WTC11 (cell line): ENCODE data around the gene AOAH. TPM values are rescaled to one million over a fixed set of nuclear protein-coding genes. Genes with fewer than 3 reads are reported as not detected.

ENCODE experiments used
- ATAC-seq: fragments of 200-7000 bp; cut with Tn5 transposase; 2 replicates; pipeline ENCODE4 v1.10.0; 2021; ENCODE audit warnings: mild to moderate bottlenecking, moderate library complexity
- CTCF ChIA-PET: fragments of 300-600 bp; sonication (Branson Sonifier 250); formaldehyde crosslinking; loops from one replicate; lab custom pipeline; 2021; ENCODE audit warnings: antibody characterized with exemption; lab: Charles Lee
- POLR2A ChIA-PET: fragments of 350-600 bp; sonication (Branson Sonifier 250); formaldehyde crosslinking; loops from one replicate; lab custom pipeline; 2021; ENCODE audit warnings: antibody characterized with exemption; lab: Charles Lee
- DNase-seq: peaks from one replicate; pipeline ENCODE4 v3.0.0; 2021; ENCODE audit warnings: low spot score
- H3K27ac Mint-ChIP-seq: 2 replicates; pipeline ENCODE4 v1.8.0; 2021; ENCODE audit warnings: mixed read lengths
- H3K27me3 Mint-ChIP-seq: 2 replicates; pipeline ENCODE4 v1.8.0; 2021; ENCODE audit warnings: low read depth, mild to moderate bottlenecking, moderate library complexity, mixed read lengths
- H3K36me3 Mint-ChIP-seq: 2 replicates; pipeline ENCODE4 v1.8.0; 2021; ENCODE audit warnings: mixed read lengths
- H3K4me1 Mint-ChIP-seq: 2 replicates; pipeline ENCODE4 v1.8.0; 2022; ENCODE audit warnings: mixed read lengths
- H3K4me3 Mint-ChIP-seq: 2 replicates; pipeline ENCODE4 v1.8.0; 2021; ENCODE audit warnings: mild to moderate bottlenecking, moderate library complexity, mixed read lengths
- H3K9me3 Mint-ChIP-seq: 2 replicates; pipeline ENCODE4 v1.8.0; 2021; ENCODE audit warnings: mixed read lengths
- E2F1 ChIP-seq: sonication (generic); formaldehyde crosslinking; IDR thresholded peaks from 2 replicates; pipeline ENCODE4 v1.8.0; 2022; ENCODE audit warnings: mild to moderate bottlenecking, missing genetic modification reagents
- ETV6 ChIP-seq: sonication (generic); formaldehyde crosslinking; IDR thresholded peaks from 2 replicates; pipeline ENCODE4 v1.8.1; 2022; ENCODE audit warnings: mild to moderate bottlenecking, missing genetic modification reagents
- FOXP1 ChIP-seq: sonication (generic); formaldehyde crosslinking; IDR thresholded peaks from 2 replicates; pipeline ENCODE4 v1.8.0; 2022; ENCODE audit warnings: missing genetic modification reagents, mild to moderate bottlenecking, moderate library complexity, borderline replicate concordance
- FOXP4 ChIP-seq: sonication (generic); formaldehyde crosslinking; IDR thresholded peaks from 2 replicates; pipeline ENCODE4 v1.8.0; 2022; ENCODE audit warnings: mild to moderate bottlenecking, missing genetic modification reagents
- GABPB1 ChIP-seq: sonication (generic); formaldehyde crosslinking; IDR thresholded peaks from 2 replicates; pipeline ENCODE4 v1.8.1; 2023; ENCODE audit warnings: mild to moderate bottlenecking, missing genetic modification reagents
- JAZF1 ChIP-seq: fragments of 250-450 bp; sonication (Bioruptor Pico); IDR thresholded peaks from 2 replicates; pipeline ENCODE4 v1.9.0; 2021; ENCODE audit warnings: moderate library complexity, mild to moderate bottlenecking, inconsistent platforms
- JUN ChIP-seq: sonication (generic); formaldehyde crosslinking; IDR thresholded peaks from 2 replicates; pipeline ENCODE4 v1.8.0; 2023; ENCODE audit warnings: mild to moderate bottlenecking, missing genetic modification reagents
- NR1H2 ChIP-seq: sonication (generic); formaldehyde crosslinking; IDR thresholded peaks from 2 replicates; pipeline ENCODE4 v1.9.0; 2021; ENCODE audit warnings: mild to moderate bottlenecking, moderate library complexity, missing genetic modification reagents
- NR3C1 ChIP-seq: sonication (generic); formaldehyde crosslinking; conservative IDR thresholded peaks from 2 replicates; pipeline ENCODE4 v1.8.1; 2023; ENCODE audit warnings: low read depth, mild to moderate bottlenecking, missing genetic modification reagents
- RELA ChIP-seq: sonication (generic); formaldehyde crosslinking; IDR thresholded peaks from 2 replicates; pipeline ENCODE4 v1.8.1; 2022; ENCODE audit warnings: missing genetic modification reagents, mild to moderate bottlenecking, borderline replicate concordance
- ZBTB21 ChIP-seq: sonication (generic); formaldehyde crosslinking; IDR thresholded peaks from 2 replicates; pipeline ENCODE4 v1.8.1; 2023; ENCODE audit warnings: mild to moderate bottlenecking, missing genetic modification reagents, borderline replicate concordance
- ZNF138 ChIP-seq: sonication (generic); formaldehyde crosslinking; conservative IDR thresholded peaks from 2 replicates; pipeline ENCODE4 v1.8.1; 2022; ENCODE audit warnings: mild to moderate bottlenecking, moderate library complexity, missing genetic modification reagents
- total RNA-seq: library from RNA; stranded (reverse); gene quantifications from 3 replicates; pipeline ENCODE4 v1.2.3, GENCODE V29; 2021
- TF ChIP-seq, protein P1 (sequence below): fragments of 250-450 bp; sonication (Bioruptor Pico); IDR thresholded peaks from 2 replicates; pipeline ENCODE4 v1.9.0; 2021; ENCODE audit warnings: moderate library complexity, mild to moderate bottlenecking, inconsistent platforms, borderline replicate concordance
- TF ChIP-seq, protein P2 (sequence below): sonication (generic); formaldehyde crosslinking; IDR thresholded peaks from 2 replicates; pipeline ENCODE4 v1.8.1; 2023; ENCODE audit warnings: mild to moderate bottlenecking, missing genetic modification reagents, moderate library complexity
- TF ChIP-seq, protein P3 (sequence below): sonication (generic); formaldehyde crosslinking; IDR thresholded peaks from 2 replicates; pipeline ENCODE4 v1.8.0; 2022; ENCODE audit warnings: mild to moderate bottlenecking, missing genetic modification reagents
- TF ChIP-seq, protein P4 (sequence below): sonication (generic); formaldehyde crosslinking; IDR thresholded peaks from 2 replicates; pipeline ENCODE4 v1.8.1; 2022; ENCODE audit warnings: low read depth, missing genetic modification reagents, borderline replicate concordance
- TF ChIP-seq, protein P5 (sequence below): sonication (generic); formaldehyde crosslinking; IDR thresholded peaks from 2 replicates; pipeline ENCODE4 v1.8.0; 2023; ENCODE audit warnings: missing genetic modification reagents, mild to moderate bottlenecking, borderline replicate concordance

Gene AOAH
- total RNA-seq, 1 experiment from 2014 or later = 0.31 TPM

GRCh38 chr7:36564489-36564888 lies 159.8 kb downstream of the AOAH start:
- H3K36me3 Mint-ChIP-seq = peaks cover 13% of the 10 kb centered on the region
- peaks cover 52% of the 10 kb centered on the region for H3K4me1 Mint-ChIP-seq
- peaks cover 23% of the 10 kb centered on the region for H3K9me3 Mint-ChIP-seq
- H3K4me3 Mint-ChIP-seq = no peak overlapping the region
- H3K27ac Mint-ChIP-seq = no peak overlapping the region
- TF ChIP-seq GABPB1 (CRISPR knock-in tag) (no peak), ZBTB21 (CRISPR knock-in tag) (no peak), ETV6 (CRISPR knock-in tag) (no peak), FOXP4 (CRISPR knock-in tag) (no peak), NR3C1 (CRISPR knock-in tag) (no peak)
- TF ChIP-seq, protein P1, sequence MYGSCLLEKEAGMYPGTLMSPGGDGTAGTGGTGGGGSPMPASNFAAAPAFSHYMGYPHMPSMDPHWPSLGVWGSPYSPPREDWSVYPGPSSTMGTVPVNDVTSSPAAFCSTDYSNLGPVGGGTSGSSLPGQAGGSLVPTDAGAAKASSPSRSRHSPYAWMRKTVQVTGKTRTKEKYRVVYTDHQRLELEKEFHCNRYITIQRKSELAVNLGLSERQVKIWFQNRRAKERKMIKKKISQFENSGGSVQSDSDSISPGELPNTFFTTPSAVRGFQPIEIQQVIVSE (CRISPR knock-in tag) = no peak
- no peaks in the 10 kb centered on the region for H3K27me3 Mint-ChIP-seq
- DNase-seq (no peak), ATAC-seq (no peak)
- ChIA-PET CTCF (interaction anchor here (1.0 kb wide), 1 partner anchor 123 kb away, joined by 3 read pairs; no protein-coding TSS in a partner anchor), POLR2A (no interaction called here)

DNA sequence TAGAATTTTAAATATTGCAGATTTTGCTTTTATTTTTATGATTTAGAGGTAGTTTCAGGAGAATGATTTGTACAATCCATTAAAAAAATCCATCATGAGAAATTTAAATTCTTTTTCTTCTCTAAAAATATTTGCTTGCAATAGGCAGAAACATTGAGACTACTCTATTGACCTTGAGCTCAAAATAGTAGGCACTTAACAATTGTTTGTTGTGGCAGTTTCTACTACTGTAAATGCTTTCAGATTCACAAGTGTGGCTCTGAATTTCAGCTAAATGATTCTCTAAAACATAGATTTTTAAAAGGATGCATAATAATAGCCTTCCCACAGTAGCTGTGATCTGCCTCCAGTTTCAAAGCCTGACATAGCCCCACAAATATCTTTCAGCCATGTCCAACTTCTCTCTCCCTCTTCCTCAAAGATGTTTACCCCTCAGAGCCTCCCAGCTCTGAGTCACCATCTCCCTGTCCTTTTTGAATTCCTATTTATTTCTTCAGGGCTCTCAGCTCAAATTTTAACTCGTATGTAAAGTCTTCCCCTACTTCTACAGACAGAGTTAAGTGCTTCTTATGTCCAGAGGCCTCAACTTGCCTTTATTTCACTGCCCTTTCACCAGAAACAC lies 160.5 kb downstream of the AOAH start:
- Mint-ChIP-seq H3K27me3 (no peaks in the 10 kb centered on the region), H3K9me3 (peaks cover 30% of the 10 kb centered on the region), H3K4me3 (no peak overlapping the region), H3K36me3 (peaks cover 20% of the 10 kb centered on the region), H3K27ac (0 out of 2 replicates have a peak overlapping the region, but pooled peaks have one; percentile 7), H3K4me1 (peaks cover 50% of the 10 kb centered on the region)
- no peak for DNase-seq
- no peak for ATAC-seq
- ChIA-PET CTCF (interaction anchor here (1.0 kb wide), 1 partner anchor 122 kb away, joined by 3 read pairs; no protein-coding TSS in a partner anchor), POLR2A (no interaction called here)
- TF ChIP-seq, protein P2, sequence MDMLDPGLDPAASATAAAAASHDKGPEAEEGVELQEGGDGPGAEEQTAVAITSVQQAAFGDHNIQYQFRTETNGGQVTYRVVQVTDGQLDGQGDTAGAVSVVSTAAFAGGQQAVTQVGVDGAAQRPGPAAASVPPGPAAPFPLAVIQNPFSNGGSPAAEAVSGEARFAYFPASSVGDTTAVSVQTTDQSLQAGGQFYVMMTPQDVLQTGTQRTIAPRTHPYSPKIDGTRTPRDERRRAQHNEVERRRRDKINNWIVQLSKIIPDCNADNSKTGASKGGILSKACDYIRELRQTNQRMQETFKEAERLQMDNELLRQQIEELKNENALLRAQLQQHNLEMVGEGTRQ (CRISPR knock-in tag) = no peak
- TF ChIP-seq FOXP1 (CRISPR knock-in tag) = no peak
- TF ChIP-seq JUN (CRISPR knock-in tag) = no peak
- no peak for TF ChIP-seq NR3C1 (CRISPR knock-in tag)
- TF ChIP-seq, protein P3, sequence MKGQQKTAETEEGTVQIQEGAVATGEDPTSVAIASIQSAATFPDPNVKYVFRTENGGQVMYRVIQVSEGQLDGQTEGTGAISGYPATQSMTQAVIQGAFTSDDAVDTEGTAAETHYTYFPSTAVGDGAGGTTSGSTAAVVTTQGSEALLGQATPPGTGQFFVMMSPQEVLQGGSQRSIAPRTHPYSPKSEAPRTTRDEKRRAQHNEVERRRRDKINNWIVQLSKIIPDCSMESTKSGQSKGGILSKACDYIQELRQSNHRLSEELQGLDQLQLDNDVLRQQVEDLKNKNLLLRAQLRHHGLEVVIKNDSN (CRISPR knock-in tag) = no peak
- TF ChIP-seq, protein P4, sequence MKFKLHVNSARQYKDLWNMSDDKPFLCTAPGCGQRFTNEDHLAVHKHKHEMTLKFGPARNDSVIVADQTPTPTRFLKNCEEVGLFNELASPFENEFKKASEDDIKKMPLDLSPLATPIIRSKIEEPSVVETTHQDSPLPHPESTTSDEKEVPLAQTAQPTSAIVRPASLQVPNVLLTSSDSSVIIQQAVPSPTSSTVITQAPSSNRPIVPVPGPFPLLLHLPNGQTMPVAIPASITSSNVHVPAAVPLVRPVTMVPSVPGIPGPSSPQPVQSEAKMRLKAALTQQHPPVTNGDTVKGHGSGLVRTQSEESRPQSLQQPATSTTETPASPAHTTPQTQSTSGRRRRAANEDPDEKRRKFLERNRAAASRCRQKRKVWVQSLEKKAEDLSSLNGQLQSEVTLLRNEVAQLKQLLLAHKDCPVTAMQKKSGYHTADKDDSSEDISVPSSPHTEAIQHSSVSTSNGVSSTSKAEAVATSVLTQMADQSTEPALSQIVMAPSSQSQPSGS = no peak
- no peak for TF ChIP-seq ZBTB21 (CRISPR knock-in tag)
- no peak for TF ChIP-seq ZNF138
- no peak for TF ChIP-seq JAZF1
- no peak for TF ChIP-seq RELA (CRISPR knock-in tag)
- TF ChIP-seq, protein P5, sequence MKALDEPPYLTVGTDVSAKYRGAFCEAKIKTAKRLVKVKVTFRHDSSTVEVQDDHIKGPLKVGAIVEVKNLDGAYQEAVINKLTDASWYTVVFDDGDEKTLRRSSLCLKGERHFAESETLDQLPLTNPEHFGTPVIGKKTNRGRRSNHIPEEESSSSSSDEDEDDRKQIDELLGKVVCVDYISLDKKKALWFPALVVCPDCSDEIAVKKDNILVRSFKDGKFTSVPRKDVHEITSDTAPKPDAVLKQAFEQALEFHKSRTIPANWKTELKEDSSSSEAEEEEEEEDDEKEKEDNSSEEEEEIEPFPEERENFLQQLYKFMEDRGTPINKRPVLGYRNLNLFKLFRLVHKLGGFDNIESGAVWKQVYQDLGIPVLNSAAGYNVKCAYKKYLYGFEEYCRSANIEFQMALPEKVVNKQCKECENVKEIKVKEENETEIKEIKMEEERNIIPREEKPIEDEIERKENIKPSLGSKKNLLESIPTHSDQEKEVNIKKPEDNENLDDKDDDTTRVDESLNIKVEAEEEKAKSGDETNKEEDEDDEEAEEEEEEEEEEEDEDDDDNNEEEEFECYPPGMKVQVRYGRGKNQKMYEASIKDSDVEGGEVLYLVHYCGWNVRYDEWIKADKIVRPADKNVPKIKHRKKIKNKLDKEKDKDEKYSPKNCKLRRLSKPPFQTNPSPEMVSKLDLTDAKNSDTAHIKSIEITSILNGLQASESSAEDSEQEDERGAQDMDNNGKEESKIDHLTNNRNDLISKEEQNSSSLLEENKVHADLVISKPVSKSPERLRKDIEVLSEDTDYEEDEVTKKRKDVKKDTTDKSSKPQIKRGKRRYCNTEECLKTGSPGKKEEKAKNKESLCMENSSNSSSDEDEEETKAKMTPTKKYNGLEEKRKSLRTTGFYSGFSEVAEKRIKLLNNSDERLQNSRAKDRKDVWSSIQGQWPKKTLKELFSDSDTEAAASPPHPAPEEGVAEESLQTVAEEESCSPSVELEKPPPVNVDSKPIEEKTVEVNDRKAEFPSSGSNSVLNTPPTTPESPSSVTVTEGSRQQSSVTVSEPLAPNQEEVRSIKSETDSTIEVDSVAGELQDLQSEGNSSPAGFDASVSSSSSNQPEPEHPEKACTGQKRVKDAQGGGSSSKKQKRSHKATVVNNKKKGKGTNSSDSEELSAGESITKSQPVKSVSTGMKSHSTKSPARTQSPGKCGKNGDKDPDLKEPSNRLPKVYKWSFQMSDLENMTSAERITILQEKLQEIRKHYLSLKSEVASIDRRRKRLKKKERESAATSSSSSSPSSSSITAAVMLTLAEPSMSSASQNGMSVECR (CRISPR knock-in tag) = no peak
- no peak for TF ChIP-seq NR1H2
- no peak for TF ChIP-seq E2F1 (CRISPR knock-in tag)
